Adrenal gland (tissue), 12 donors: ENCODE results near the gene GIGYF1. TPM values are rescaled to one million over a fixed set of nuclear protein-coding genes. Genes with fewer than 3 reads are reported as not detected.

Source experiments
- DNase-seq, 7 donors: peaks; one replicate each; pipeline ENCODE4 v3.0.0-alpha.2; 2019 to 2020
- H3K27ac ChIP-seq, 5 donors: fragments of 200-600 bp; sonication (generic) in 4 of 5; 1 replicate in 3 of 5; 2 replicates in 2 of 5; pipeline versions ENCODE4 v1.5.1 to v1.8.0; 2016 to 2020; ENCODE audit warnings: mild to moderate bottlenecking in 1 of 5
- H3K27me3 ChIP-seq: fragments of 200-600 bp; 2 replicates; pipeline ENCODE4 v1.8.0; 2021
- H3K36me3 ChIP-seq, 2 donors: fragments of 200-600 bp; replicated peaks in 1 of 2; 1 replicate in 1 of 2; 2 replicates in 1 of 2; pipeline versions ENCODE4 v1.5.1 to v1.8.0; 2018 to 2022
- H3K4me1 ChIP-seq, 2 donors: fragments of 200-600 bp; replicated peaks in 1 of 2; 1 replicate in 1 of 2; 2 replicates in 1 of 2; pipeline versions ENCODE4 v1.5.1 to v1.8.0; 2018 to 2021
- H3K4me3 ChIP-seq, 4 donors: fragments of 200-600 bp; sonication (generic) in 3 of 4; one replicate each; pipeline ENCODE4 v1.5.1; 2016 to 2018
- H3K9me3 ChIP-seq, 3 donors: fragments of 200-600 bp; sonication (generic) in 1 of 3; replicated peaks in 1 of 3; 1 replicate in 2 of 3; 2 replicates in 1 of 3; pipeline versions ENCODE4 v1.5.1 to v1.8.0; 2016 to 2021
- POLR2A ChIP-seq, 2 donors: fragments of 450-650 bp; IDR thresholded peaks; one replicate each; pipeline ENCODE4 v1.6.1; 2017; ENCODE audit warnings: antibody characterized with exemption in 2 of 2, mild to moderate bottlenecking in 2 of 2, moderate library complexity in 1 of 2
- WGBS, 4 donors: extraction: QIAGEN DNeasy Blood & Tissue Kit in 2 of 4; methylation state at CpG; one replicate each; pipeline versions ENCODE4 v1.1.5 to v1.1.7; 2013 to 2017; 5-methylcytosine and 5-hydroxymethylcytosine counted together
- intact Hi-C, 2 donors: fragments of 100-400 bp; cut with DNase I; formaldehyde crosslinking; loops; one replicate each; pipeline versions ENCODE4 v1.14.1 to v1.15.0; 2022 to 2023
- polyA plus RNA-seq, 3 donors: library from polyadenylated mRNA; stranded (reverse); fragments of 200-250 nt in 2 of 3; fragments of 350-450 nt in 1 of 3; fragmentation: Illumina TruSeq in 1 of 3; extraction: RNeasy Lipid Tissue Mini Kit (QIAGEN cat#74804) in 1 of 3; gene quantifications; one replicate each; pipeline ENCODE4 v1.2.3, GENCODE V29; 2013 to 2014
- total RNA-seq, 9 donors: library from RNA; depleted of rRNA in 4 of 9; stranded (reverse); fragments of >200 nt in 4 of 9; fragments of 120-200 nt in 1 of 9; fragmentation: NEBNext Ultra II Directional in 1 of 9; extraction: Animal tissue kit (Norgen Biotek cat#: 25700) in 1 of 9; gene quantifications; one replicate each; pipeline versions ENCODE4 v1.1.0 to v1.2.4, GENCODE V29; 2013 to 2023
- TF ChIP-seq, protein P1 (sequence below), 6 experiments: fragments of 450-650 bp in 4 of 6; fragments of 200-600 bp in 2 of 6; sonication (generic) in 1 of 6; IDR thresholded peaks; 1 replicate in 5 of 6; 2 replicates in 1 of 6; pipeline versions ENCODE4 v1.5.1 to v1.8.0; 2016 to 2021; ENCODE audit warnings: antibody characterized with exemption in 6 of 6, mild to moderate bottlenecking in 2 of 6, moderate library complexity in 1 of 6
- donor health status: healthy with polysubstance abuse.
- donor health status: Bipolar disorder and iron deficiency.
- donor health status: DM: yes; HTN: yes; CAD: no.
- donor health status: DM: no; HTN: no; CAD: no.
- donor health status: DM: no; HTN: no; CAD: no.
- donor health status: DM: yes; HTN: yes; CAD: no.

GIGYF1 gene
- total and polyA plus RNA-seq, 12 donors, result 5.4 to 167 (median 25.9) TPM

DNA sequence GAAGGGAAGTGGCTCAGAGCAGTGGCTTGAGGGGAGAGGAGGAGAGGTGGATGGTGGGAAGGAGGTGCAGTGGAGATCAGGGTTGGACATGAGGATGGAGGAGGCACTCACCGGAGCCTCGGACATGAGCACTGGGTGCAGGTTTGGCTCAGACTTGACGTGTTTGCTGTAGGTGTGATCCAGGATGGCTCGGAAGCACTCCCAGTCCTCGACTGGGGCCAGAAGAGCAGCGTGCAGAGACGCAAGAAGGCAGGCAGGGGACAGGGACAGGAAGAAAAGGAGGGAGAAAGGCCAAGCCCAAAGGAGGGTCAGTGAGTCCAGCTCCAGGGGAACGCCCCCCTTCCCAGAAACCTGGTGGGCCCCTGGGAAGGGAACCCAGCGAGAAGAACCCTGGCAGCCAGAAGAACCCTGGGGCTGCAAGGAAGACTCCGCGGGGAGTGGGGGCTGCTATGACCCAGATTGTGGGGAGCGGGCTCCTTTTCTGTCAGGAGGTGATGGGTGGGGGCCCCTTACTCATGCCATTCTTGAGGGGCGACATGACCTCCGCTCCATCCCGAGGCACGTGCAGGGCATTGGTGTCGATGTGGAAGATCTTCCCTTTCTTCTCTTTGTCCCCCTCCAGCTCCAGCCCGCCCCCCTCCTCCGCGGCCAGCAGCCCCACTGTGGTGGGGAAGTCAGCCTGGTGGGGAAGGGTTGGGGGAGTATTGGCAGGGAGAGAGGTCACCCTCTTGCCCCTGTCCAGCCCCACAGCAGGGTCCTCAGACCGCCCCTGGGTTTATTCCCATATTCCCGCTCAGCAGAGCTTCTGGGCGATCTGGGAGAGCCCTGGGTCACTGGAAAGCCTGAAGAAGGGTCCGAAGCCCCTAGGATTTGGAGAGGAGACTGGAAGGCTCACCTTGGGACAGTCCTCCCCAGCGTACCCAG lies 38.9 kb downstream of the GIGYF1 start:
- WGBS, 4 donors, result 47 to 64% (median 51%) methylated on average over 14 to 25 of the region's 25 CpGs
- Histone ChIP-seq H3K9me3 (no peaks in the 10 kb centered on the region), H3K27me3 (peaks cover 10% of the 10 kb centered on the region), H3K4me3 (no peak overlapping the region), H3K4me1 (no peaks in the 10 kb centered on the region), H3K36me3 (no peaks in the 10 kb centered on the region), H3K27ac (no peak overlapping the region)
- DNase-seq, result no peak
- intact Hi-C loops, result no loop called here
- no peak for TF ChIP-seq POLR2A (IDR thresholded peaks at IDR 0.05)
- TF ChIP-seq, protein P1, sequence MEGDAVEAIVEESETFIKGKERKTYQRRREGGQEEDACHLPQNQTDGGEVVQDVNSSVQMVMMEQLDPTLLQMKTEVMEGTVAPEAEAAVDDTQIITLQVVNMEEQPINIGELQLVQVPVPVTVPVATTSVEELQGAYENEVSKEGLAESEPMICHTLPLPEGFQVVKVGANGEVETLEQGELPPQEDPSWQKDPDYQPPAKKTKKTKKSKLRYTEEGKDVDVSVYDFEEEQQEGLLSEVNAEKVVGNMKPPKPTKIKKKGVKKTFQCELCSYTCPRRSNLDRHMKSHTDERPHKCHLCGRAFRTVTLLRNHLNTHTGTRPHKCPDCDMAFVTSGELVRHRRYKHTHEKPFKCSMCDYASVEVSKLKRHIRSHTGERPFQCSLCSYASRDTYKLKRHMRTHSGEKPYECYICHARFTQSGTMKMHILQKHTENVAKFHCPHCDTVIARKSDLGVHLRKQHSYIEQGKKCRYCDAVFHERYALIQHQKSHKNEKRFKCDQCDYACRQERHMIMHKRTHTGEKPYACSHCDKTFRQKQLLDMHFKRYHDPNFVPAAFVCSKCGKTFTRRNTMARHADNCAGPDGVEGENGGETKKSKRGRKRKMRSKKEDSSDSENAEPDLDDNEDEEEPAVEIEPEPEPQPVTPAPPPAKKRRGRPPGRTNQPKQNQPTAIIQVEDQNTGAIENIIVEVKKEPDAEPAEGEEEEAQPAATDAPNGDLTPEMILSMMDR (IDR thresholded peaks at IDR 0.05), result no peak

DNA sequence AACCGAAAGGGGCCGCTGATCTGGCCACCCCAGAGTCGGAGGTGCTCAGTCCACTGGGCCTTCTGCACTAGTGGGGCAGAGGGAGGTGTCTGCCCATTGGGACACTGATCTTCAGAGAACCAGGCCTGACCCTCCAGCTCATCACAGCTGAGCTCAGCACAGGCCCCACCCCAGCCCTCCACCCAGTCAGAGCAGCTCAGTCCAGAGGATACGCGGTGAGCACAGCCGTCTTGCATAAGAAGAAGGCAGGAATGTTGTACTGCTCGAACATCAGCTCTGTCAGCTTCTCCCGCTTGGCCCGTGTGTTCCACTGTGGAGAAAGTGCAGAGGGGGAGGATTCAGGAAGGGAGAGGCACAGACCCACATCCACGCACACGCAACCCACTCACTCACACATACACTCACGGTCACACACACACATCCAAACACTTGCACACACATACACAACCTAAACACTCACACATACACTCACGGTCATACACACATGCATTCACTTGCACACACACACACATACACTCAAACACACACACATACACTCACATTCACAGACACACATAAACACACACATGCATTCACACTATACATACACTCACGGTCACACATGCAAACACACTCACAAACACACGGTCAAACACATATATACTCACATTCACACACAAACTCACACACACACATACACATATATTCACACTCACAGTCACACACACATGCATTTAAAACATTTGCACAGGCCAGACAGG lies 44.1 kb downstream of the GIGYF1 start:
- DNase-seq, result no peak
- H3K4me3 ChIP-seq, result no peak overlapping the region
- H3K36me3 ChIP-seq, result no peaks in the 10 kb centered on the region
- intact Hi-C loops, result no loop called here
- H3K9me3 ChIP-seq, result no peaks in the 10 kb centered on the region
- WGBS, 4 donors, result 82 to 85% (median 83%) methylated on average over 12 to 15 of the region's 15 CpGs
- no peaks in the 10 kb centered on the region for H3K4me1 ChIP-seq
- no peak for TF ChIP-seq POLR2A (IDR thresholded peaks at IDR 0.05)
- TF ChIP-seq, protein P1 (IDR thresholded peaks at IDR 0.05), result no peak
- peaks cover 6% of the 10 kb centered on the region for H3K27me3 ChIP-seq
- H3K27ac ChIP-seq, result no peak overlapping the region

DNA sequence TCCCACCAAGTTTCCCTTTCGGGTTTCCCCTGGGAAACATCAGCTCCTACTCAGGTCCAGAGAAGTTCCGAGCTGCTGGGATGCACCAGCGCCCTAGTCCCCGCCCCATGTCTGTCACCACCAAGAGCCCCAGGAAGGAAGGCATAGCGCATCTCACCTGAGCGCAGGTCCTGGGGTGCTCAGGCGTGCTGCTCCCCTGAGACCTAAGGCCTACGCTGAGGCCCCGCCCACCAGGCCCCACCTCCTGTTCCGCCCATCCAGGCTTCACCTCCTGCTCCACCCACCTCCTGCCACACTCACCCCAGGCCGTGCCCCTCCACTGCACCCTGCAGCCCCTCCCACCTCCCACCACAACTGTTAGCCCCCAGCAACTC lies 51.5 kb downstream of the GIGYF1 start:
- no peaks in the 10 kb centered on the region for H3K27me3 ChIP-seq
- H3K36me3 ChIP-seq, result no peaks in the 10 kb centered on the region
- WGBS, 4 donors, result 58 to 72% (median 65%) methylated on average over 5 to 11 of the region's 11 CpGs
- intact Hi-C loops, result no loop called here
- TF ChIP-seq, protein P1 (IDR thresholded peaks at IDR 0.05), result no peak
- no peak for TF ChIP-seq POLR2A (IDR thresholded peaks at IDR 0.05)
- no peak for DNase-seq
- no peaks in the 10 kb centered on the region for H3K4me1 ChIP-seq
- no peak overlapping the region for H3K27ac ChIP-seq
- H3K9me3 ChIP-seq, result no peaks in the 10 kb centered on the region
- H3K4me3 ChIP-seq, result no peak overlapping the region

DNA sequence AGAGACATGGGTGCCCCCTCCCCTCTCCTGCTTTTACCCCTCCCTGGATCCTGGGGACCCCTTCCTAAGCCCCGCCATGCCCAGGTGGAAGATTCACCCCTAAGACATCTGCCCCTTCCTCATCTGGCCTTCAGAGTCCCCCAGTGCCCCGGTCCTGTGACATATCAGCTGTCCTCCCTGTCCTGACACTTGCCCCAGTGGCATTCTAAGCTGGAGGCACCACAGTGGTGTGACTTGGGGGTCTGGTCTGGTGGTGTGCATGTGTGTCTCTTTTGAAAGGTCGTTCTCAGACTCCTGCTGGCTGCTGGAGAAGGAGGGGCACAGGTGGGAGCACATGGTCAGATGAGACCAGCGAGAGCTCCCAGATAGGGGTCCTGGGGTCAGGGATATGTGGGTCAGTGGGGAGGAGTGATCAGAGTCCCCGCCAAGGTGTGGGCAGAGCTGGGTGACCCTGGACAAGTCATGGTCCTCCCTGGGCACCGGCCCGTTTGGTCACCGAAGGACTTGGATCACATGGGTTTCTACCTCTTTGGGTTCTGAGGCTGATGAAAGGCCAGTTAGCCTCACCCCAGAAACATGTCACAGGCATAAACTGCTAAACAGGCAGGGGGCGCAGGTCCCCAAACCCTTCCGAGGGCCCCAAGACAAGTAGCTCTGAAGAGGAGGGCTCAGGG lies 52.1 kb downstream of the GIGYF1 start:
- Histone ChIP-seq H3K36me3 (no peaks in the 10 kb centered on the region), H3K27ac (no peak overlapping the region), H3K9me3 (no peaks in the 10 kb centered on the region), H3K4me1 (no peaks in the 10 kb centered on the region), H3K27me3 (no peaks in the 10 kb centered on the region), H3K4me3 (no peak overlapping the region)
- no peak for TF ChIP-seq POLR2A (IDR thresholded peaks at IDR 0.05)
- TF ChIP-seq, protein P1 (IDR thresholded peaks at IDR 0.05), result no peak
- no peak for DNase-seq
- 67 to 75% (median 73%) methylated on average over 5 to 10 of the region's 10 CpGs for WGBS, 4 donors
- intact Hi-C loops, result no loop called here
